NCI-H226 (cell line): ENCODE results near the gene FOXE3.
"Not testable (repeated sequence)": the region's sequence is repeated elsewhere in the genome, so short reads cannot be mapped to it uniquely, and the experiment has no call there.

Source experiments
- DNase-seq: peaks from one replicate; pipeline ENCODE4 v3.0.0-alpha.2; 2015

The FOXE3 gene

DNA sequence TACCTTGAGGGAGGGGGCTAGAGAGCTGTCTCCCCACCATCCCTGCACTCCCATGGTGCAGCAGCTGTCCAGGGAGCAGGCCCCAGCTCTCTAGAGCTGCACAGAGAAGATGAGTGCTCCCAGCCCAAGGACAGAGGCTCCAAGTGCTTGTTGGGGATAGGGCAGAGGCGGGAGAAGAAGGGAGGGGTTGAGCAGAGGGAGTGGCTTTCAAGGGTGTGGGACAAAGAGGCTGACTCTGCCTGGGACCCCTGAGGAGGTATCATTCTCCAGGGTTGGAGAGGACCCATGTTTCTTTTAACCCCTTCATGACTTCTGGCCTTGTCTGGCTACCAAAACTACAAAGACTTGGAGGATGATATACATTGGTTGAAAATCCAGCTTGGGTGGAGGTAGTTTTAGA, 36.3 kb downstream of the FOXE3 start:
- no peak for DNase-seq

DNA sequence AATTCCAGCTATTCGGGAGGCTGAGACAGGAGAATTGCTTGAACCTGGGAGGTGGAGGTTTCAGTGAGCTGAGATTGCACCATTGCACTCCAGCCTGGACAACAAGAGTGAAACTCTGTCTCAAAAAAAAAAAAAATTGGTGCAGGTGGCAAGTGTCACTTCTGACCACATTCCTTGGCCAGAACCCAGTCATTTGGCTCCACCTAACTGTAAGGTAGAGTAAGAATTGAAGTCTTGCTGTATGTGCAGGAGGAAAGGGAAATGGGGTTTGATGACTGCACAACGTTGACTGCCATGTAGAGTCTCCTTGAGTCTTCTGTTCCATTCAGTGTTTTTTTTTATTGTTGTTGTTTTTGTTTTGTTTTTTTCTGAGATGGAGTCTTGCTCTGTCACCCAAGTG, 37.8 kb downstream of the FOXE3 start:
- not testable (repeated sequence) for DNase-seq

DNA sequence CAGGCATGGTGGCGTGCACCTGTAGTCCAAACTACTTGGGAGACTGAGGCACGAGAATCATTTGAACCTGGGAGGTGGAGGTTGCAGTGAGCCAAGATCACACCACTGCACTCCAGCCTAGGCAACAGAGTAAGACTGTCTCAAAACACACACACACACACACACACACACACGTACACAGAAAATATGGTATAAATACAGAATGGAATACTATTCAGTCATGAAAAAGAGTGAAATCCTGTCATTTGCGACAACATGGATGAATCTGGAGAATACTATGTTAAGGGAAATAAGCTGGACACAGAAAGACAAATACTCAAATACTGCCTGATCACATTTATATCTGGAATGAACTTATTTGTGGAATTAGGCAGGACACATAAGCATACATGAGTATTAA, 40.2 kb downstream of the FOXE3 start:
- DNase-seq = no peak

DNA sequence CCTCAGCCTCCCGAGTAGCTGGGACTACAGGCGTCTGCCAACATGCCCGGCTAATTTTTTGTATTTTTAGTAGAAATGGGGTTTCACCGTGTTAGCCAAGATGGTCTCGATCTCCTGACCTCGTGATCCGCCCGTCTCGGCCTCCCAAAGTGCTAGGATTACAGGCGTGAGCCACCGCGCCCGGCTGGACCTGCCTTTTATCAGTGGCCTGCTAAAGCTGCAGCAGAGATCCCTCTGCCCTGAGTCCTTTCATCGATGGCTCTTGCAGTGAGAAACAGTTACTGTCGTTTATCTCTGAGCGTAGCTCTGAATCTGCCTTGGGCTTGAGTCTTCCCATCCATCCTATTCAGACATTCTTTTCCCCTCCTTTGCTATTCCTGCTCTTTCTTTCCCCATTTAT, 41.5 kb downstream of the FOXE3 start:
- DNase-seq = not testable (repeated sequence)

DNA sequence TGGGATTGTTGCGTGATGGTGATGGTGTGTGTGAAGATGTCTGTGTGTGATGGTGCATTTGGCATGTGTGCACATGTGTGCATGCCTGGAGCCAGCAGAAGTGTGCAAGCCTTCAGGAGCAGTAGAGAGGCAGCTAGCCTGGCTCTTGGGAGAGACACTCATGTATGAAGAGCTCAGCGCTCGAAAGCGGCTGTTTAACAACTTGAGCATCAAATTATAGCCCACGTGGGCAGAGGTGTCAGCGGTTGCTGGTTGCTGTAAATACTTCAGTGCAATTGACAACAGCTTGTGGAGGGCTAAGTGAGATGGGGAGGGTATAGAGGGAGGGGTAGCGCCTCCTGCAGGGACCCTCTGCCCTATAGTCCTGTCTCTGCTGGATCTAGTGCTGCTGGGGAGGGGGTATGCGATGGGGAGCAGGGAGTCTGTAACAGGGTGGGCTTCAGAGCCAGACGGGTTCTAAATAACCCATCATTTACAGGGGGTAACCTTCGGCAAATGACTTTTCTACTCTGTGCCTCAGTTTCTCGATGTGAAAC, 43.2 kb downstream of the FOXE3 start:
- DNase-seq = no peak

DNA sequence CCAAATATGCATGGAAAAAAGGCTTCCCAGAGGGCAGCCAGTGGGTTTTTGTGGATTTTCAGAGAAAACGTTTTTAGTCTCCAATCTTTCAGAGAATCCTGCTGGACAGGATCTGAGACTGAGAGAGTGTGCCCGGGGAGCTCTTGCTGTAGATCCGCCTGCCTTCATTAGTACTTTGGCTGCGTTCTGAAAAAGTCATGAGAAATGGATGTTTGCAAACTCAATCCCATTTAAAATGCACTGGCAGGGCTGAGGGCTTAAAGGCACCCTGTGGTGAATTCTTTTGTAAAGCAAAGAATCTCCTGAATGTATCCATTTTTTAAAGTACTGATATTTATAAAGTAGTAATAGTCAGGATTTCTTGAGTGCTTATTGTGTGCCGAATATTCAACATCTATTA, 44.0 kb downstream of the FOXE3 start:
- no peak for DNase-seq

DNA sequence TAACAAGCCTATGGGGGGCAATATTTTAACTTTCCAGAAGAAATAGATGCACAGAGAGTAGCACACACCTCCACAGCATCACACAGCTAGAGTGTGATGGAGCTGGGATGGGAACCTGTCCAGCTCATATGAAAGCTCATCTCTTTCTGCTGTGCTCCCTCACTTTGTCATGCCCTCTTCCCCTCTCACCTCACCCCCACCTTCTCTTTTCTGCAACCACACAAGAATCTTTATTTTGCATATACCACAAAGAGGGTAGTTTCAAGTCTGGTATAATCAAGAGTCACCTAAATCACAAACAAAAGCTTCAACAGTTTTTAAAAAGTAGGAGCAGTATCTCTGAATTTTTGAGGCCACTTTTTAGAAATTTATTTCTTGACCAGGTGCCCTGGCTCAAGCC, 44.4 kb downstream of the FOXE3 start:
- DNase-seq = no peak

DNA sequence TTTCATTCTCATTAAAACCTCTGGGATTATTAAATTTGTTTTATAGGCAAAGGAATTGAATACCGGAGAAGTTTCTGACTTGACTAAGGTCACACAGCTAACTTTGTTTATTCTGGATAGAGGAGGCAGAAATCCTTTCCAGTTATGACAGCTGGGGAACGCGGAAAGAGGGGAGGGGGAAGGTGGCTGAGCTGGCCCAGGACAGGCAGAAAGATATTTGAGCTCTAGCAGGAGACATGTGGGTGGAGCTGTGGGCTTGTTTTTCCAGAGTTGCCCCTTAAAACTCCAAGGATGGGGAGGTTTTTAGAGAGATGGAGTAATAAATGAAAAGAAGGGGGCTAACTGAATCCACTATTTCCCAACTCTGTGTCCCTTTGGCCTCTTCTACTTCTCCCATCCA, 49.5 kb downstream of the FOXE3 start:
- DNase-seq = no peak
